Measurements from ENCODE around the gene TBL2. TPM values are rescaled to one million over a fixed set of nuclear protein-coding genes. Genes with fewer than 3 reads are reported as not detected.

The TBL2 gene
- polyA plus RNA-seq, 3 donors, result 10.4 to 40.1 (median 26.2) TPM

DNA sequence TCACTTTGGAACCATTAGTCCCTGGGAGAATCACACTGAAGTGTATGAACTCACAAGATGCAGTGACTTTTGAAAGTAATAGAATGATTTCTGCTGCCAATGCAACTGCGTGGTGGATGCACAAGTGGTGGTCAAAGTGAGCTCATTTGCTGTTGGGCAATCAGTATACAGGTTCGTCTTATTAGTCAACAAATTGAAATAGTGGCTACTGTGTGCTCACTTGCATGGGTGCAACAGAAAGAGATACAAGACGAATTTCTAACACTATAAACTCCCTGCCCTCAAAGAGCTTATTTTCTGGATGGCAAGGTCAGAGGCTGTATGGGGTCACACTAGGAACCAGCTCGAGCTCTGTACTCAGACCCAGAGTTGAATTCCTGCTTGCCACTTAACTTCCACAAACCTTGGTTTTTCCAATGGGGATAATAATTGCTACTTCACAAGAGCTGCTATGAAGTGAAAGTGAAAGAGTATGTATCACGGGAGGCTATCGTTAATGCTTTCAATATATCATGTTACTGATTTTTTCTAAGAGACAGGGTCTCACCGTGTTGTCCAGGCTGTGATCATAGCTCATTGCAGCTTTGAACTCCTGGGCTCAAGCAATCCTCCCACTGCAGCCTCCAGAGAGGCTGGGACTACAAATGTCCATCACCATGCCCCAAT, 12.6 kb downstream of the TBL2 start:
- peaks cover 2 to 5% (median 4%) of the 10 kb centered on the region in 3 donors for H3K27me3 Mint-ChIP-seq (ENCODE audit: low read depth in 3 of 3)
- H3K36me3 Mint-ChIP-seq, result peaks cover 16 to 26% of the 10 kb centered on the region in 2 donors
- Histone ChIP-seq H2AFZ (ENCODE audit: insufficient read depth, low read depth, low read length, poor library complexity, severe bottlenecking) (peak overlapping the region; percentile 85), H3K4me2 (replicated peaks; ENCODE audit: extremely low read depth, low read length, poor library complexity, severe bottlenecking) (peak overlapping the region; percentile 83), H3K9me3 (replicated peaks in 1 of 2; ENCODE audit: control insufficient read depth in 1 of 2, insufficient read depth in 1 of 2, low read length in 2 of 2) (no peaks in the 10 kb centered on the region), H3K27me3 (ENCODE audit: control insufficient read depth in 2 of 2, insufficient read depth in 2 of 2, low read length in 2 of 2) (no peaks in the 10 kb centered on the region), H3K9ac (ENCODE audit: insufficient read depth, low read length, poor library complexity, severe bottlenecking) (peak overlapping the region; percentile 38), H3K4me3 (replicated peaks in 1 of 3; ENCODE audit: low read depth in 2 of 3, low read length in 3 of 3) (peak overlapping the region; percentile 52 to 90 (median 80)), H3K36me3 (replicated peaks in 1 of 2; ENCODE audit: control insufficient read depth in 1 of 2, insufficient read depth in 2 of 2, low read length in 2 of 2) (peaks cover 16 to 21% of the 10 kb centered on the region in 2 donors), H4K20me1 (ENCODE audit: insufficient read depth, low read length) (no peaks in the 10 kb centered on the region), H3K79me2 (ENCODE audit: insufficient read depth, low read length) (no peaks in the 10 kb centered on the region), H3K4me1 (ENCODE audit: control insufficient read depth in 1 of 2, insufficient read depth in 2 of 2, low read length in 2 of 2) (peaks cover 7 to 13% of the 10 kb centered on the region in 2 donors), H3K27ac (ENCODE audit: low read depth in 1 of 2, low read length in 2 of 2) (peak overlapping the region in 1 of 2 donors; percentile 69)
- no peak for TF ChIP-seq CTCF (IDR thresholded peaks at IDR 0.05)
- intact Hi-C loops (cut with micrococcal nuclease), result no loop called here
- peak overlapping the region in 4 of 7 donors; percentile 43 to 60 (median 50) for H3K27ac Mint-ChIP-seq
- 31% methylated on average over 2 of the region's 7 CpGs for WGBS (ENCODE audit: insufficient coverage)
- no peaks in the 10 kb centered on the region for H3K9me3 Mint-ChIP-seq
- peak overlapping the region; percentile 75 to 90 for H3K4me3 Mint-ChIP-seq
- no peak for DNase-seq
- peaks cover 23% of the 10 kb centered on the region for H3K4me1 Mint-ChIP-seq

GRCh38 chr7:73560109-73560835, 18.1 kb downstream of the TBL2 start:
- peaks cover 16% of the 10 kb centered on the region for H3K79me2 ChIP-seq (ENCODE audit: insufficient read depth, low read length)

More at GRCh38 chr7:73560109-73560835, 18.1 kb downstream of the TBL2 start:
- Histone ChIP-seq H3K27me3 (ENCODE audit: control insufficient read depth in 2 of 2, insufficient read depth in 2 of 2, low read length in 2 of 2) (no peaks in the 10 kb centered on the region), H3K9me3 (replicated peaks in 1 of 2; ENCODE audit: control insufficient read depth in 1 of 2, insufficient read depth in 1 of 2, low read length in 2 of 2) (no peaks in the 10 kb centered on the region), H3K36me3 (replicated peaks in 1 of 2; ENCODE audit: control insufficient read depth in 1 of 2, insufficient read depth in 2 of 2, low read length in 2 of 2) (peaks cover 0 to 1% of the 10 kb centered on the region in 2 donors), H3K4me1 (ENCODE audit: control insufficient read depth in 1 of 2, insufficient read depth in 2 of 2, low read length in 2 of 2) (peaks cover 20 to 23% of the 10 kb centered on the region in 2 donors), H4K20me1 (ENCODE audit: insufficient read depth, low read length) (peaks cover 16% of the 10 kb centered on the region), H3K4me3 (replicated peaks in 1 of 3; ENCODE audit: low read depth in 2 of 3, low read length in 3 of 3) (no peak overlapping the region), H3K4me2 (replicated peaks; ENCODE audit: extremely low read depth, low read length, poor library complexity, severe bottlenecking) (no peak overlapping the region), H3K9ac (ENCODE audit: insufficient read depth, low read length, poor library complexity, severe bottlenecking) (no peak overlapping the region), H3K27ac (ENCODE audit: low read depth in 1 of 2, low read length in 2 of 2) (no peak overlapping the region), H2AFZ (ENCODE audit: insufficient read depth, low read depth, low read length, poor library complexity, severe bottlenecking) (no peak overlapping the region)
- intact Hi-C loops (cut with micrococcal nuclease), result no loop called here
- peaks cover 3 to 9% (median 7%) of the 10 kb centered on the region in 3 donors for H3K27me3 Mint-ChIP-seq (ENCODE audit: low read depth in 3 of 3)
- H3K4me1 Mint-ChIP-seq, result peaks cover 31% of the 10 kb centered on the region
- no peak overlapping the region for H3K4me3 Mint-ChIP-seq
- TF ChIP-seq CTCF (IDR thresholded peaks at IDR 0.05), result no peak
- 90% methylated on average over 9 of the region's 11 CpGs for WGBS (ENCODE audit: insufficient coverage)
- peak overlapping the region in 1 of 7 donors; percentile 77 for H3K27ac Mint-ChIP-seq
- peaks cover 0 to 2% (median 0%) of the 10 kb centered on the region in 7 donors for H3K9me3 Mint-ChIP-seq
- peak in 1 of 3 donors; percentile 35 for DNase-seq
- peaks cover 2 to 5% of the 10 kb centered on the region in 2 donors for H3K36me3 Mint-ChIP-seq
